ENCODE results near the gene PLCB4.

PLCB4 gene

GRCh38 chr20:9334866-9335265 is 266.0 kb downstream of the PLCB4 start:
- no peak for DNase-seq

- DNase-seq = no peak
These were observed 269.2 kb downstream of the PLCB4 start for GRCh38 chr20:9338101-9338500.

- no peak for DNase-seq
These were observed 270.8 kb downstream of the PLCB4 start for GRCh38 chr20:9339708-9340107.

- DNase-seq = no peak
These were observed 273.8 kb downstream of the PLCB4 start for GRCh38 chr20:9342651-9343050.

GRCh38 chr20:9344083-9344920 is 275.4 kb downstream of the PLCB4 start:
- no peak for DNase-seq

GRCh38 chr20:9348316-9348715 is 279.4 kb downstream of the PLCB4 start:
- no peak for DNase-seq

GRCh38 chr20:9348747-9349146 is 279.9 kb downstream of the PLCB4 start:
- DNase-seq = no peak

GRCh38 chr20:9349249-9349648 is 280.4 kb downstream of the PLCB4 start:
- DNase-seq = no peak

GRCh38 chr20:9352739-9353138 is 283.9 kb downstream of the PLCB4 start:
- no peak for DNase-seq

GRCh38 chr20:9353180-9353915 is 284.5 kb downstream of the PLCB4 start:
- DNase-seq = no peak

- no peak for DNase-seq
These were observed 285.0 kb downstream of the PLCB4 start for GRCh38 chr20:9353916-9354276.

- no peak for DNase-seq
These were observed 285.7 kb downstream of the PLCB4 start for GRCh38 chr20:9354579-9354978.

GRCh38 chr20:9358001-9358400 is 289.1 kb downstream of the PLCB4 start:
- DNase-seq = no peak

- DNase-seq = peak; percentile 34
These were observed 290.8 kb downstream of the PLCB4 start for GRCh38 chr20:9359561-9360308.

GRCh38 chr20:9360431-9360830 is 291.5 kb downstream of the PLCB4 start:
- no peak for DNase-seq

GRCh38 chr20:9363673-9364072 is 294.8 kb downstream of the PLCB4 start:
- DNase-seq = peak; percentile 40

- no peak for DNase-seq
These were observed 298.4 kb downstream of the PLCB4 start for GRCh38 chr20:9367328-9367727.

- DNase-seq = no peak
These were observed 298.9 kb downstream of the PLCB4 start for GRCh38 chr20:9367746-9368145.

- no peak for DNase-seq
These were observed 300.0 kb downstream of the PLCB4 start for GRCh38 chr20:9368893-9369292.

- no peak for DNase-seq
These were observed 300.7 kb downstream of the PLCB4 start for GRCh38 chr20:9369557-9369956.

GRCh38 chr20:9374072-9374471 is 305.2 kb downstream of the PLCB4 start:
- no peak for DNase-seq

- no peak for DNase-seq
These were observed 305.6 kb downstream of the PLCB4 start for GRCh38 chr20:9374480-9374879.

GRCh38 chr20:9375221-9375681 is 306.4 kb downstream of the PLCB4 start:
- no peak for DNase-seq

- DNase-seq = no peak
These were observed 308.1 kb downstream of the PLCB4 start for GRCh38 chr20:9377007-9377406.
